Effector CD8-positive, alpha-beta T cell (primary cell): ENCODE data around the gene STOM.

Source experiments
- DNase-seq: peaks from one replicate; lab custom pipeline; 2025; lab: John Stamatoyannopoulos, UW

Gene STOM

DNA sequence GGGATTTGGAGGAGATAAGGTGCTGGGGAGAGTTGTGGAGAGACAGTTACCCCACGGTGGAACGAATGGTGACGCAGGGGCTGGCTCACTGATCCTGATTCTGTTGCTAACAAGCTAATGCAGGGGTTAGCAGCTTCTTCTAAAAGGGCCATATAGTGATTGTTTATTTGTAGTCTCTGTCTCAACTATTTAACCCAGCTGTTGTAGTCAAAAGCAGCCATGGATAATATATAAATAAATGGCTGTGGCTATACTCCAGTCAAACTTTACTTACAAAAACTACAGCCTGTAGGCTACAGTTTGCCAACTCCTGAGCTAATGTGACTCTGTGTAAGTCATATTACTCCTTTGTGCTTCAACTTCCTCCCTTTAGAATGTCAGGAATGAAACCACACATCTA lies 21.8 kb downstream of the STOM start:
- DNase-seq, result no peak

DNA sequence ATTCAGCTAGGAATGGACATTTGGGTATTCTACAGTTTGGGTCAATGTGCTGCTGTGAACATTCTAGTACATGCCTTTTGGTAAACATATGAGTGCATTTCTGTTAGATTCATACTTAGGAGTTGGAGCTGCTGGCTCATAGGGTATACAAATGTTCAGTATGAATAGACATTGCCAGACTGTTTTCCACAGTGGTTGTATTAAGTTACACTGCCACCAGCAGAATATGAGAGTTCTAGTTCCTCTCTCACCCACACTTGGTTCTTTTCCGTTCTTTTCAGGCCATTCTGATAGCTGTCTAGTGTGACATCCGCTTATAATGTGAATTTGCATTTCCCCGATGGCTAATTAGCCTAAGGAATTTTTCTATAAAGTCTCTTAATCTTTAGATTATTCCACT lies 25.0 kb downstream of the STOM start:
- DNase-seq, result no peak

DNA sequence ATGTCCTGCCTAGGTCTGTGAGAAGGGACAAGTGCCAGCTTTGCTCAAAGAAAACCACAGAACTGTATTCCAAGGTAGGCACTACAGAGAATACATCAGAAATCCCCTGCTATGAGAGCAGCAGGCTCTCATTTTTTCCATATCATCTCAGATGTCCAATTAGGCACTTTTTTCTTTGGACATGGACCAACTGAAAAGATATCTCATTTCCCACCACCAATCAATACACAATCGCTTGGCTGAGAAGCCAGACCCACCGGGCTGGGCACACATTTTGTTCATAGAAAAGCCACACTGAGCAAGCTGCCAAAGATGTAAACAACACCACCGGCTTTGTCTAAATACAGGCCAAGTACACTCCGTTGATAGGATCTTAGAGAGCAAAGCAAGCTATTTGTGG lies 25.9 kb downstream of the STOM start:
- DNase-seq, result no peak

DNA sequence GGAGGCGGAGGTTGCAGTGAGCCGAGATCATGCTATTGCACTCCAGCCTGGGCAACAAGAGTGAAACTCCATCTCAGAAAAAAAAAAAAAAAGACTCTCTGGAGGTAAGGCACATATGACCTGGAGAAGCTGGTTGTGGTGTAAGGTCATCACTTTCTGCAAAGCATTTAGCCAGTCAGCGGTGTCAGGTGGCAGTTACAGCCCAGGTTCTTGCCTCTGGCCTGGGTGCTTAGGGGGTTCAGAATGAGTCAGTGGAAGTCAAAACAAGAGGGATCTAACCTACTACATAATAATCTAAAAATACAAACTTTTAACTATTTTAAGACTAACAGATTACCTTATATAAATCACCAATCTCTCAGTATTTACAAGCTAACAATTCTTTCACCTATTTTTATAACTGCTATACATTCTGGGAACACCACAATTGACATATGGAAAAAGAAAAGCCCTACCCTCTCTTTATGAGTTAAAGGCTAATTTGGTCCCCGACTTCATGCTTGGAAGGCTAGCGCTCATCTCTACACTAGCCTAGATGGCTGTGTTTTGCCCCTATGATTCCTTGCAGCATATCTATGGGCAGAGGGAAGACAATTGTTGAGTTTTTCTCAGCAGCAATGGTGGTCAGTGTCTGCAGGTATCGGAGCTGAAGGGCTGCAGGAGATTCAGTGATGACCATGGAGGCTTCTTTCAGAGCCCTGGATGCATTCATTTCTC lies 29.2 kb downstream of the STOM start:
- no peak for DNase-seq

DNA sequence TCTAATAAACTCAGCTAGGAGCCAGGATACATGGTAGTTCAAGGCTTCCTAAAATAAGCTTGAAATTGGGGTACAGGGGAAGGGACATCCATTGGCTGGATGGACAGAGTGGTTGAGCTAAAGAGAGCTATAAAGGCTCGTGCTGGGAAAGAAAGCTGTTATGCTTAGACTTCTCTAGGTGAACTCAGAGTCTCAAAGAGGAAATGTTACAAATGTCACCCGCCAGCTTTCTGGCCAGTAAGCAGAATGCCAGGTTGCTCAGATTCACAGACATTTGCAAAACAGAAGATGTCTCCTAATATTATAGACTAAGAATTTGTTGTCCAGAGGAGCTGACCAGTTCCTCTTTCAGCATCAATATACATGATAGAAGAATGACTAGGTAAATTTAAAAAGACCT lies 30.6 kb downstream of the STOM start:
- no peak for DNase-seq

DNA sequence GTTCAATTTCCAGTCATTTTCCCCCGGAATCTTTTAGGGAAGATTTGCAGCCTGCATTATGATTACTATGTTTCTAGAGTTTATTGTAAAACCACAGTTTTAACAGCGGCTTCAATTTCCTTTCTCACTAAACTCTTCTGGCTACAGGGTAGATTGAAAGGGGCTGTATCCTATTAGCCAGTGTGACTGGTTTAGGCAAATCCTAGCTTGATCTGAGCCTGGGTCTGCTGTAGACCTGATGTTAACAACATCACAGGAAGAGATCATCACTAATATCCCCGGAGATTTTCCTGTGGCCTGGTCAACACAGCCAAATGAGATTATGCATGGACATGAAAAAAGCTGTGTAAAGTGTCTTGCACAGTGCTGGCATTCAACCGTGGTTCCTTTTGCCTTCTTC lies 33.4 kb downstream of the STOM start:
- DNase-seq, result no peak

DNA sequence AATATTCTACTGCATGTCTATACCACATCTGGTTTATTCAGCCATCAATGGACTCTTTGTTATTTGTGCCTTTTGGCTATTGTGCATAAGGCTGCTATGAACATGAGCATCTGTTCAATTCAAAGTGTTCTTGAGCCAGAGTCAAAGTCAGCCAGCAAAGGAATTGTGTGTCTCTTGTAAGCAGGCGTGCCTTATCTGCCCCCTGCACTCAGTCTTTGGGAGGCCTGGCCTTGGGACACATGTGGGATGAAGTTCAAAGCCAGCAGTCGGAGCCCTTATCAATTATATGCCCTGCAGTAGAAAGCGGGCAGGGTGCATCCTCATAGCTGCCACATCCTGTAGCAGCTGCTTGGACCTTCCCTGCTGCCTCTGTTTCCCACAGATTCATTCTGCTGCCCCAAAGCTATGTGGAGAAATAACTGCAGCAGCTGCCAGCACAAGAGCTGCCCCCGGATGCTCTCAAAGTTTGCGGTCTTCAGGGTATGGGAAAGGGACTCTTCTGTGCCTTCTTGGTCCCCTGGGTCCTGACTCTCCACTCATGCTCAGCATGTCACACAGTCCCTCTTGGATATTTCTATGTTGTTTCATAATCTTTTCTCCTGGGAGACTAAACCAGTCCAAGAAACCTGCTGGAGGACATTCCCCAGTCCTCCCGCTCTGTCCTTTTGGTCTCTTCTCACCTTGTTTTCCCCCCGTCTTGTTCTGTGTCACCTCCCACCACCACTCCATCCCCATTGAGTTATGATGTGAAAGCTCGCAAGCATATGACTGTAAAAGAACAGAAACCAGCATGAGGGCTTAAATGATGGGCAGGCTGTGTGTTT lies 35.9 kb downstream of the STOM start:
- DNase-seq, result no peak

DNA sequence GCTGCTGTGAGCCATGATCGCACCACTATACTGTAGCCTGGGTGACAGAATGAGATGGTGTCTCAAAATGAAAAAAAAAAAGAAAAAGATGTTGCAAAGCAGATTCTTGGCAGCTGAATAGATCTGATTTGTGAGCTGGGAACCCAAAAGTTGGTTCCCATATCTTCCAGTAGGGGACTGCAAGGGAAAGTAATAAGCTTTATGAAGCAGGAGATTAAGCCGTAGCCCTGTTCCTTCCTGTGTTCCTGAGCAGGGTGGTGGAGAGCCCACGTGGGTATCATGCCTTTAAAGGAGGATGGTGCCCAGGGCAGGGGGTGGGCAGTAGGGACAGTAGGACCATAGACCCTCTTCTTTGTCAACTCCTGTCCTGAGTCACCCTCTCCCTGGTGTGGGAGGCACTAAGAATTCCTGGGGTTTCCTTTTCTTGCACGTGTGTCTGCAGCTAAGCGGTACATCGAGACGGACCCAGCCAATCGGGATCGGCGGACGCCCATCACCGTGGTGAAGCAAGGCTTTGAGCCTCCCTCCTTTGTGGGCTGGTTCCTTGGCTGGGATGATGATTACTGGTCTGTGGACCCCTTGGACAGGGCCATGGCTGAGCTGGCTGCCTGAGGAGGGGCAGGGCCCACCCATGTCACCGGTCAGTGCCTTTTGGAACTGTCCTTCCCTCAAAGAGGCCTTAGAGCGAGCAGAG lies 37.9 kb downstream of the STOM start:
- DNase-seq, result no peak

DNA sequence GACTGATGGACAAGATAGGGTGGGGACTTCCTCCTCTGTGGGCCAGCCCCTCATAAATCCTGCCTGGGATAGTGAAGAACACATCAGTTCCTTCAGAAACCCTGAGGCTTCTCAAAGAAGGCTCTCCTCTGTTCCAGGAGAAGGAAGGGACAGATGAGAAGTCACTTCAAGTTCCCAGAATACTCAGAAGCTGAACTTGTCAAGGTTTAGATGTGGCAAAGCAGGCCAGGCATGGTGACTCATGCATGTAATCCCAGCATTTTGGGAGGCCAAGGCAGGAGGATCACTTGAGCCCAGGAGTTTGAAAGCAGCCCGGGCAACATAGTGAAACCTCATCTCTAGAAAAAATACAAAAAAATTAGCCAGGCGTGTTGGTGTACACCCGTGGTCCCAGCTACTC lies 38.5 kb downstream of the STOM start:
- no peak for DNase-seq

DNA sequence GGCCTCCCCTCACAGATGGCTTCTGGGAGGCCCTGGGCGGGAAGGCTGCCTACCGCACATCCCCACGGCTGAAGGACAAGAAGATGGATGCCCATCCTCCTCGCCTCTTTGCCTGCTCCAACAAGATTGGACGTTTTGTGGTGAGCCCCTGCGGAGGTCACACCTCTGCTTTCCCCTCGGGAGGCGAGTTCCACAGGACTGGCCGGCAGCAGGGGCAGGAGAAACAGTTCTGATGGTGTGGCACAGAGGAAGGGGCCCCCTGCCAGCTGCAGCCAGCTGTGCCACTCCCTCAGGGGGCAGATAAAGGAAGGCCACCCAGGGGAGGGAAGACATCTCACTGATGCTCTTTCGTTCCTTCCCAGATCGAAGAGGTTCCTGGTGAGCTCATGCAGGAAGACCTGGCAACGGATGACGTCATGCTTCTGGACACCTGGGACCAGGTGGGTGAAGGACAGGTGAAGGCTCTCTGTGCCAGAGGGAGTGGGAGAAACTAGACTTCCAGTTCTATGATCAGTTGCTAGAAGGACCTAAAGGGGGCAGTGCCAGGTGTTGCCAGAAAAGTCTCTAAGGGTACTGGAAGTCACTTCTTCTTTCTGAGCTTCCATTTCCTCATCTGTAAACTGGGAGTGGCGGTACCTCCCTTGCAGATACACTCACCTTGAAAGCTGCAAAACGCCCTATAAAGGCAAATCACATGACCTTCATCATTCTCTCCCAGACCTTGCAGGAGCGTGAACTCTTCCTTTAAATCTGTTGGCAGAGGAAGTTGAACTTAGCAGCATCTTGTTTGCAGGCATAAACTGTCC lies 41.0 kb downstream of the STOM start:
- no peak for DNase-seq

DNA sequence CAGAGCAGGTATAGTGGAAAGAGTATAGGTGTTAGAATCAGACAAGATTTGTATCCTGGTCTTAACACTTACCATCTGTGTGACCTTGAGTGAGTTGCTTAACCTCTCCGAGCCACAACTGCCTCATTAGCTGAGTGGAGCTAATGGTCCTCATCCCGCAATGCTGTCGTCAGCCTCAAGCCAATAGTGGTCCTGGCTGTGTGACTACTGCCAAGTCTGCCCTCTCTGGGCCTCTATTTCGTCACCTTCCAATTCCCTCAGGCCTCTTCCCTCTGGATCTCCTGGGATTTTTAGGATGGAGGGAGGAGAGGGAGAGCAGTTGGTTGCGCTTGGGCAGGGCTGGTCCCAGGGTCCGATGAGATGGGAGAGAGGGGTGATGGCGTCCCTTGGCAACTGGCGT lies 41.6 kb downstream of the STOM start:
- no peak for DNase-seq

DNA sequence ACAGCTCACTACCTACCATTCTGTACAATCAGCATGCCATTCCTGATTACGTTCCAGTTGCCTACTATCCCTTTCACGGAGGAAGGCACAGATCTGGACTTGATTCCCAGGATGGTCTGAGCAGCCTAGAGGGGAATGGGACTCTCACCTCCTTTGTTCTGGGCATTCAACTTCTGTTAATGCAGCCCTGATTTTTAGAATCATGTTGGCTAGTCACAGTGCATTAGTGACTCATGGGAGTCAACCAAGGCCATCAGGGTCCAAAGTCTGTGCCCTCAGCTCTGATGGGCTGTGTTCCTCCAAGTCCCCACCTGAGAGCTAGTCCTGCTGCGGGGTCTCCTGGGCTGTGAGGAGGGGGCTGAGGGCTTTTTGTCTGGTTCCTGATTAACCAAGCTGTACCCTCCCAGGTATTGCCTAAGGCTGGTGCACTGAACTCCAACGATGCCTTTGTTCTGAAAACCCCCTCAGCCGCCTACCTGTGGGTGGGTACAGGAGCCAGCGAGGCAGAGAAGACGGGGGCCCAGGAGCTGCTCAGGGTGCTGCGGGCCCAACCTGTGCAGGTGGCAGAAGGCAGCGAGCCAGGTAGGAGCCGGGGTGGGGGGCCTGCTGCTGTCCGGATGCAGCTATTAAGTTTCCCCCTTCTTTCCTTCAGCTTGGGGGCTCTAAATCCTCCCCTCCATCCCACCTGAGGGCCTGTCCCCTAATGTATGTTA lies 43.0 kb downstream of the STOM start:
- no peak for DNase-seq

DNA sequence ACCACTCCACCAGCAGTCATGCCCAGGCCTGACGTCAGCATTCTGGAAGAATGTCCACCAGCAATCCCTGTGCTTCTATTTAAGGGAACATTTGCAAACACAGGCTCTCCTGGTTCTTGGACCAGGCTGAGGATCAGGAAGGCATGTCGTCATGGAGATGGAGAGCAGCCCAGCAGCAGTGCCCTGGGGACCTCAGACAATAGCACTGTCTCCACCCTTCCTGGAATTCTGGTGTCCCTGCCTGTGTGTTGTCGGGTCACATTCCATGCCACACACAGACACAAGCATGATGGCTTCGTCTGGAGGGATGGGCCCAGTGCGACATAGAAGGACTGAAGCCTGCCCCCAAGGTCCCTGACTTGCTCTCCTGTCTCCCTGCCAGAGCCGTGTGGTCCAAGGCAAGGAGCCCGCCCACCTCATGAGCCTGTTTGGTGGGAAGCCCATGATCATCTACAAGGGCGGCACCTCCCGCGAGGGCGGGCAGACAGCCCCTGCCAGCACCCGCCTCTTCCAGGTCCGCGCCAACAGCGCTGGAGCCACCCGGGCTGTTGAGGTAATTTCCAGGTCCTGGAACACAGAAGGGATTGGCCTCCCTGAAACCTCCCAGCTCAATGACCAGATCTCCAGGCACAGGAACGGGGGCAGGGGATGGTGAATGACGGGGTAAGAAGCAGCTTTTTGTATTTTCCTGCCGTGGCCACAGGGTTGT lies 43.8 kb downstream of the STOM start:
- no peak for DNase-seq

DNA sequence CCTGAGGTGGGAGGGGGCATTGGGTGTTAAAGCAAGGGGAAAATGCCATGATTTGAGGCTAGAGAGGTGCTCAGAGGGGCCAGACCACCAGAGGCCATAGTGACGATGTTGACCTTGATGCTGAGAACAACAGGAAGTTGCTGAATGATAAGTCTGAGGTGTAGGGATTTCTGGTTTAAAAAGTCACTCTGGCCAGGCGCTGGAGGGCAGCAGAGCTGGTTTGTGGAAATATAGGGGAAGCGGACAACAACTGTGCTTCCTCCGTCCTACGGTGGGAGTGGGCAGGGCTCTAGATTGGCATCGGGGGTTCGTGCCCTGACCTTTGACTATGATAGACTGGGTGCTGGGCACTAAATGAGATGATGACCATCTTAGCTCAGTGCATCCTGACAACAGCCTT lies 44.7 kb downstream of the STOM start:
- no peak for DNase-seq

DNA sequence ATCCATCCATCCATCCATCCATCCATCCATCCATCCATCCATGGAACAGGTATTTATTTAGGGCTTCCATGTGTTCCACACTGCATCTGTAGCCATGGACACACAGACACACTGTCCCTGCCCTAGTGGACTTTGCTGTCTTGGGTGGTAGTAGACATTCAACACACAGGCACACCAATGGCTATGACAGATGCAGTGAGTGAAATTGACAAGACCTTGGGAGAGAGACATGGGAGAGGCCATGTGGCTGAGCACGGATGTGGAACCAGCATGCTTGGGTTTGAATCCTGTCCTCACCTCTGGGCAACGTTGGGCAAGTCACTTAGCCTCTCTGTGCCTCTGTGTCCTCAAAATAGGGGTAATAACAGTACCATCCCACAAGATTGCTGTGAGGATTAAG lies 45.3 kb downstream of the STOM start:
- DNase-seq, result no peak

DNA sequence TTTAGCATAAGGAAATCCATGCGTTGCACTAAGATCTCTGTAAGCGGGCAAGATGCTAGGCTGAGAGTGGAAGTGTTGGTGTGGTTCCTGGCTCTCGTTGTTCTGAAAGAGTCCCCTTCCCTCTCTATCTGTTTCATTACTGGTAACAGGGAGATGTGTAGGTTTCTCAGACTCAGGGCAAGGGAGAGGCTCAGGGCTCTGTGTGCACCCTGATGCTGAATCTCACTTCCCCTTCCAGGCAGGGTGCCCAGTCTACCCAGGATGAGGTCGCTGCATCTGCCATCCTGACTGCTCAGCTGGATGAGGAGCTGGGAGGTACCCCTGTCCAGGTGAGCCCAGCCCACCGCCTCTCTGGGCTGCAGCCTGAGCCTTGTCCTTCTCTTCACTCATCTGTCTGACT lies 45.7 kb downstream of the STOM start:
- no peak for DNase-seq

DNA sequence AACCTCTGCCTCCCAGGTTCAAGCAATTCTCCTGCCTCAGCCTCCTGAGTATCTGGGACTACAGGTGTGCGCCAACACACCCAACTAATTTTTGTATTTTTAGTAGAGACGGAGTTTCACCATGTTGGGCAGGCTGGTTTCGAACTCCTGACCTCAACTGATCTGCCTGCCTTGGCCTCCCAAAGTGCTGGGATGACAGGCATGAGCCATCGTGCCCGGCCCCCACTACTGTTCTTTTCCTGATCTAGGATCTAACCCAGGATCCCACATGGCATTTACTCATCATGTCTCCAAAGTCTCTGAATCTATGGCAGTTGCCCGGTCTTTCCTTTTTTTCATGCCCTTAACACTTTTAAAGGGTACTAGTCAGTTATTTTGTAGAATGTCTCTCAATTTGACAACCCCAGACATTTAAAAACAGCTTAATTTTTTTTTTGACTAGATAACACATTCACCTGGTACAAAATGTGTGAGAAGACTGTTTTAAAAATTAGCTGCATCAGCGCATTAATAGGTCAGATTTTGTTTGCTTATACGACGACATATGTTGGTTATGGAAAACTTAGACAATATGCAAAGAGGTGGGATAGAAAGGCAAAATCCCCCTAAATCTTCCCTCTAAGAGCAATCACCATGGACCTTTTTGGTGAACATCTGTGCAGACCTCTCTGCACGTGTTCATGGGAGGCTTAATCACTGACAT lies 46.5 kb downstream of the STOM start:
- DNase-seq, result no peak

DNA sequence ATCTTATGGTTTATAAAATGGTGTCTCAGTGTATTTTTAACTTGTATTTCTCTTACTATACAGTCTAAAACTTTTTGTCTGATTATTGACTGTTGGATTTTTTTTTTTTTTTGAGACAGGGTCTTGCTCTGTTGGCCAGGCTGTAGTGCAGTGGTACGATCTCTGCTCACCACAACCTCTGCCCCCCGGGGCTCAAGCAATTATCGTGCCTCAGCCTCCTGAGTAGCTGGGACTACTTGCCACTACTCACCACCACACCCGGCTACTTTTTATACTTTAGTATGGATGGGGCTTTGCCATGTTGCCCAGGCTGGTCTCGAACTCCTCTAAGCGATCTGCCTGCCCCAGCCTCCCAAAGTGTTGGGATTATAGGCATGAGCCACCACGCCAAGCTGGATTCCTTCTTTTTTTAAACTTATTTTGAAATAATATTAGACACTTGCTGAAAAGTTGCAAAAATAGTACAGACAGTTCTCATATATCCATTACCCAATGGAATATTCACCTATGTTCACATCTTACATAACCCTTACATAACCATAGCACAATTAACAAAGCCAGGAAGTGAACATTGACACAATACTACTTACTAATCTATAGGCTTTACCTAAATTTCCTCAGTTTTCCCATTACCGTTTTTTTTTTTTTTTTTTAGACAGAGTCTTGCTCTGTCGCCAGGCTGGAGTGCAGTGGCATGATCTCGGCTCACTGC lies 47.2 kb downstream of the STOM start:
- DNase-seq, result no peak

DNA sequence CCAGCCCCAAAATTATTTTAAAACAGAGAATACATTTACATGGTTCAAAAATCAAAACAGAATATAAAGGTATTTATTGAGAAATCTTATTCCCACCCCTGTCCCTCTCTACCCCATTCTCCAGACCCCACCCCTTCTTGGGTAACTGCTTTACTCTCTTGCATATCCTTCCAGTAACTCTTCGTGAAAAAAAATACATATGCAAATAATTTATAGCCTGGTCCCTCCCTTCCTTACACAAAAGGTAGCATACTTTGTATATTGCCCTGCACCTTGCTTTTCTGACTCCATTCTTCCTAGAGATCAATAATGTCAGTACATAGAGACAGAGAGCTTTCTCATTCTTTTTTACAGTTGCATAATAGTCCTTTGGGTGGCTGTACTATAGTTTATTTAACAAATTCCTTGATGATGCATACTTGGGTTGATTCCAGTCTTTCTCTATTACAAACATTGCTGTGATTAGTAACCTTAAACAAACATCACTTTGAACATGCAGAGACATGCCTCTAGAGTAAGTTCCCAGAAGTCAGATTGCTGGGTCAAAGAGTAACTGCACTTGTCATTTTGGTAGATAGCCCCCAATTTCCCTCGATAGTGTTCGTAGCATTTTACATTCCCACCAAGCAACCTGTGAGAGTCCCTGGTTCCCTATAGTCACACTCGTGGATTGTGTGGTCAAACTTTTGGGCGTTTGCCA lies 47.9 kb downstream of the STOM start:
- no peak for DNase-seq
